Measurements from ENCODE around the gene PRDM7. TPM values are rescaled to one million over a fixed set of nuclear protein-coding genes. Genes with fewer than 3 reads are reported as not detected.

The PRDM7 gene
- total and polyA plus RNA-seq, 2 of the 8 experiments (the other 6 are each of a cell fraction or from before 2014, with no cell fraction given) = 0.02 TPM; not detected in 1

DNA sequence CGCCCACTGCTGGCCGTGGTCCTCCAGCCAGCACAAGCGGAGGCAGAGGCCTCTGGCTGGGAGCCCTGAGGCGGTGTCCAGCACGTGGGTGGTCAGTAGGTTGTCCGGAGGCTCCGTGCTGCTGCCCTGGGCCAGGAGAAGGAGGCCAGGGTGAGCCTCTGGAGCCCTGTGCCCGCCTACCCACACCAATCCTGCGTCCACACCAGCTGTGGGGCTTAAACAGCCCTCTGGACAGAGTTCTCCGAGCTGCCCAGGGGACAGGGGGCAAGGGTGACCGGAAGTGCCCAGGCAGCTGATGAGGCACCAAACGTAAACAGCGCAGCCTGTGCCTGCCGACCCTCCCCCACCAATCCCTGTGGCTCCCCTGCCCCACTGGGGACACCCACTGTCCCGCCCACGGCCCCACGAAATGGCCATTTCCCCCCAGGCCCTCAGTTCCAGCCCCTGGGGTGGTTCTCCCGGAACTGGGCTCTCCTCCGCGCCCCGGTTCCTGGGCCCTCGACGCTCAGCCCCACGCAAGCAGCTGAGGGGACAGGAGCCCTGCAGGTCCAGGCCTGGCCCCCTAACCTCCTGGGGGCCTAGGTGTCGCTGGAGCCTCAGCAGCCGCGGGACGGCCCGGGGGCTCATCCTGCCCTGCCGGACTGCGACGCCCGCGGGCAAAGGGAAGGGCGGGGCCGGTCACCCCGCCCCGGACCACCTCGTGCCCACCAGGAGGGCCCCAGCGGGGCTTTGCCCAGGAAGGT lies 30.0 kb downstream of the PRDM7 start (continued):
- TF ChIP-seq TAF1 (IDR thresholded peaks at IDR 0.05; ENCODE audit: low read depth, low read length) (0 out of 2 replicates have a peak, but pooled peaks have one; percentile 38), TBP (IDR thresholded peaks at IDR 0.05; ENCODE audit: low read depth, low read length) (no peak), EP300 (IDR thresholded peaks at IDR 0.05; ENCODE audit: borderline replicate concordance in 1 of 2, low read depth in 2 of 2, low read length in 2 of 2) (no peak), JUND (IDR thresholded peaks at IDR 0.05; ENCODE audit: low read length) (no peak), SP1 (IDR thresholded peaks at IDR 0.05; ENCODE audit: low read depth, low read length) (no peak), KDM5A (IDR thresholded peaks at IDR 0.05; ENCODE audit: low read length) (no peak), FOSL1 (IDR thresholded peaks at IDR 0.05; ENCODE audit: insufficient read depth, low read depth, low read length) (no peak), CBX5 (IDR thresholded peaks at IDR 0.05; ENCODE audit: low read depth, low read length) (no peak), SIX5 (IDR thresholded peaks at IDR 0.05; ENCODE audit: low read depth, low read length) (no peak), POLR2AphosphoS5 (IDR thresholded peaks at IDR 0.05; ENCODE audit: low read depth, low read length) (no peak), NRF1 (IDR thresholded peaks at IDR 0.05; ENCODE audit: low read depth, low read length) (no peak), MAFK (IDR thresholded peaks at IDR 0.05; ENCODE audit: low read depth, low read length) (no peak), SIRT6 (IDR thresholded peaks at IDR 0.05; ENCODE audit: low read length) (no peak), SAP30 (IDR thresholded peaks at IDR 0.05; ENCODE audit: insufficient read depth, insufficient replicate concordance, low read length) (no peak), RBBP5 (IDR thresholded peaks at IDR 0.05; ENCODE audit: borderline replicate concordance, low read depth, low read length) (peak; percentile 9; the same call in 1 of the 2 replicates), PHF8 (conservative IDR thresholded peaks at IDR 0.05; ENCODE audit: low read depth, low read length) (peak; percentile 41; the same call in 1 of the 2 replicates), CHD2 (IDR thresholded peaks at IDR 0.05; ENCODE audit: low read length) (no peak), SRF (IDR thresholded peaks at IDR 0.05; ENCODE audit: low read depth, low read length) (no peak), RXRA (IDR thresholded peaks at IDR 0.05; ENCODE audit: insufficient read depth, low read depth, low read length) (no peak)
- TF ChIP-seq, protein P1, sequence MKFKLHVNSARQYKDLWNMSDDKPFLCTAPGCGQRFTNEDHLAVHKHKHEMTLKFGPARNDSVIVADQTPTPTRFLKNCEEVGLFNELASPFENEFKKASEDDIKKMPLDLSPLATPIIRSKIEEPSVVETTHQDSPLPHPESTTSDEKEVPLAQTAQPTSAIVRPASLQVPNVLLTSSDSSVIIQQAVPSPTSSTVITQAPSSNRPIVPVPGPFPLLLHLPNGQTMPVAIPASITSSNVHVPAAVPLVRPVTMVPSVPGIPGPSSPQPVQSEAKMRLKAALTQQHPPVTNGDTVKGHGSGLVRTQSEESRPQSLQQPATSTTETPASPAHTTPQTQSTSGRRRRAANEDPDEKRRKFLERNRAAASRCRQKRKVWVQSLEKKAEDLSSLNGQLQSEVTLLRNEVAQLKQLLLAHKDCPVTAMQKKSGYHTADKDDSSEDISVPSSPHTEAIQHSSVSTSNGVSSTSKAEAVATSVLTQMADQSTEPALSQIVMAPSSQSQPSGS (IDR thresholded peaks at IDR 0.05; ENCODE audit: low read length) = no peak

Measured in H1 (cell line).